Left lobe of liver (tissue), 2 donors: ENCODE results near the gene FSIP1. TPM values are rescaled to one million over a fixed set of nuclear protein-coding genes. Genes with fewer than 3 reads are reported as not detected.

Experiments used
- ATAC-seq: fragments of 200-7000 bp; cut with Tn5 transposase; one replicate; pipeline ENCODE4 v1.9.1; 2020; ENCODE audit warnings: mild to moderate bottlenecking, moderate library complexity
- DNase-seq: peaks from one replicate; pipeline ENCODE4 v3.0.0-alpha.2; 2020; ENCODE audit warnings: low spot score
- total RNA-seq: library from RNA; stranded (reverse); gene quantifications from one replicate; pipeline ENCODE4 v1.2.1, GENCODE V29; 2021
- donor health status: DM: no; HTN: no; CAD: no; lungs with moderate emphysema.
- donor health status: DM: no; HTN: yes; CAD: no.

The FSIP1 gene
- total RNA-seq, 1 donor from 2014 or later: not detected

DNA sequence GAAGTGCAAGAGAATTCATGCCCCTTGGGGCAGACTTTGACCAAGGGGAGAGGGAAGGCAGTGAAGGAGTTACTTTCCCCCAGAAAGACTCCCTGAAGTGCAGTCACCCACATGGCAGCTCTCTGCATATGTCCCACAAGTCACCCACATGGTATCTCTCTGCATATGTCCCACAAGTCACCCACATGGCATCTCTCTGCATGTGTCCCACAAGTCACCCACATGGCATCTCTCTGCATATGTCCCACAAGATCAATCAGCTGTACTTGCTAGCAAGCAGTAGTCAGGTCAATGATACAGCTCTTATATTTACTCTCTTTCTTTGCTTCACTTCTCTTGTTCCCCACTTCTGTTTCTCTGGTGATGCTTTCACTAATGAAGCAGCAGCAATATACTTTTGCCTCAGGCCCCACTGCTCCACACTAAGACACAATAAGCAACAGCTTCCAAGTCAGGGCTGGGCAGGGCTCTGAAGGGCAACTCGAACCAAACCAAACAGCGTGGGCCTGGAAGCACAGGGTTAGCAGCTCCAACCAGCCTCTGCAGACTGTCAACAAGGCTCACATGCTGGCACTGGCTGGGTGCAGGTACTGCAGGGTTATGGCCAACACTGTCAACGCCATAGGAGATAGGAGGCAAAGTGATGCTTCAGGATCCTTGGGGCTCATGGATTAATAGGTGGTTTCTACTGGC lies 155.0 kb downstream of the FSIP1 start:
- ATAC-seq (peak; percentile 28), DNase-seq (no peak)

GRCh38 chr15:39625856-39626255 lies 156.8 kb downstream of the FSIP1 start:
- DNase-seq (no peak), ATAC-seq (no peak)

DNA sequence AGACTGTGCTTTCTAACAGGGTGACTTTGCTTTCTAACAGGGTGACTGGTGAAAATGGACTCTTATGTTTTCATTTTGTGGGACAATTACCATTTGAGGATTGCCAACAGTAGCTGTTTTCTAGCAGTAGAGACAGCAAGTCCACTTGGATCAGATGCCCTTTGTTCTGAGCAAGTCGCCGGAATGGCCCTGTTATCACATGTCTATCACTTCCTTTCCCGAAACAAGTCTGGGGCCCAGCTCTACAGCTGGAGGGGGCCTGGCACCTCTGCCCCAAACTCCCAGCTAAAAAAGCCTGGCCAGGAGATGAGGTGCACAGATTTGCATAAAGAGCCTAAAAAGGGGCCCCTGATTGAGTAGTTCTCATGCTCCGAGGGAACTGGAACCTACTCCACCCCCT lies 157.2 kb downstream of the FSIP1 start:
- ATAC-seq (no peak), DNase-seq (no peak)

- ATAC-seq (peak; percentile 64), DNase-seq (no peak)
Observed at GRCh38 chr15:39624806-39625205, 157.8 kb downstream of the FSIP1 start.

DNA sequence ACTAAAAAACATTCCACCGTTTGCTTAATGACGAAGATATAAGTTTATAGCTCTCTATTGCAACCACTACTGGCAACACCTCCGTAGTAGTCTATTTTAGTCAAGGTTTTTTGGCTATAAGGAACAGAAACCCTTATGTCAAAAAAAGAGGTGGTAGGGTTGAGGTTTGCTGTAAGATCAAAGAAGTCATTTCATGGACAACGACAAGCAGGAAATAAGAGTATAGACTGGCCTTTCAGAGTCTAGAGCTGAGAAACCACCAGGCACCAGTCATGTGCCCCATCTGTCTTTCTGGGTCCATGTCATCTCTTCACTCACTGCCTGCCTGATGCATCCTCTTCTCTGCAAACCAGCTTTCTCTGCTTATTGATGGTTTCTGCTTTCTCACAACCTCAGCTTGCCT lies 159.1 kb downstream of the FSIP1 start:
- DNase-seq: no peak
- no peak for ATAC-seq

- no peak for DNase-seq
- ATAC-seq: no peak
Observed at GRCh38 chr15:39622660-39623516, 159.8 kb downstream of the FSIP1 start.

GRCh38 chr15:39621976-39622375 lies 160.7 kb downstream of the FSIP1 start:
- DNase-seq: no peak
- no peak for ATAC-seq

DNA sequence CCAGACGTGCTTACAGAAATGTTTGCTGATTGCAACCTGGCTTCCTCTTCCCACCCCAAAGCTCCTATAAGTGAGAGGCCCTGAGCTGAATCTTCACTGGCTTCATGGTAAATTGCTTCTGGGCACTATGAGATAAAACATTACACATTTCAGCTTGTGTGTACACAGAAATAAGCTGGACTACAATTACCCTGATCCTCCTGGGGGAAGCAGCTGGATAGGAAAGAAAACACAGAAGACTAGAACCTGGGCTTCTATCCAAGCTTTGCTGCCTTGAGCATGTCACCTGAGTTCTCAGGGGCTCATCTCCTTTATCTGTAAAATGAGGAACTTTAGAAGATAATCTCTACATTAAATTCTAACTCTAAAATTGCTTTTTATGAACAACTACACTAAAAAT lies 161.4 kb downstream of the FSIP1 start:
- no peak for ATAC-seq
- no peak for DNase-seq

DNA sequence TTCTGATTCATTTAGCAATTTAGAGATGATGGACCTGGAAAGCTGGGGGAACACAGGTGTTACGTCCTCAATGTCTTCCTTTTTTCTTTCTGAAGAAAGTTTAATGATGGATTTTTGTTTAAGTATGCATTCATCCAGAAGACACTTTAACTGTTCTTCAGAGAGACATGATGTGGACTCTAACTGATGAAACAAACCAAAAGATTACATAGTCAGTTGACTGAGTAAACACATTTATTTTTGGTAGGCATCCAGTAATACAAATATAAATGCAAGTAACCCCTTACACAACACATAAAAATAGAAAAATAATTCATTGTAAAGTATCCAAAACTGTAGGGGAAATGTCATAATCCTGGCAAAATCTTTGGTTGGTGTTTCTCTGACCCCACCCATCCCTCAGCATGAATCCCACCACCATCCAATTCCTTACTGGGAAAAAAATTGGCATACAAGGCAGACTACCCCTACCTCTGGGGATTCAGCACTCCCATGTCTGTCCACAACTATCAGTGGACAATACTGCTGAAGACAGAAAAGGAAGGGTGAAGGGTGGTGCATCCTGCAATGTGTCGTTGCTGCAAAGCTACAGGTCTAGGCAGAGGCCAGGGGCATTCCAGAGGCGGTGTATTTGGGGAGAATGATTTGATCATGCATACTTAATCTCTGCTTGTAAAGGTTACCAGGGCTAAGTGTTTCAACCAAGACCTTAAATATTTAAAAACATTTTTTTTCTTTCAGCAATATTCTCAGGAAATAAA lies 164.4 kb downstream of the FSIP1 start:
- ATAC-seq (peak; percentile 51), DNase-seq (no peak)

DNA sequence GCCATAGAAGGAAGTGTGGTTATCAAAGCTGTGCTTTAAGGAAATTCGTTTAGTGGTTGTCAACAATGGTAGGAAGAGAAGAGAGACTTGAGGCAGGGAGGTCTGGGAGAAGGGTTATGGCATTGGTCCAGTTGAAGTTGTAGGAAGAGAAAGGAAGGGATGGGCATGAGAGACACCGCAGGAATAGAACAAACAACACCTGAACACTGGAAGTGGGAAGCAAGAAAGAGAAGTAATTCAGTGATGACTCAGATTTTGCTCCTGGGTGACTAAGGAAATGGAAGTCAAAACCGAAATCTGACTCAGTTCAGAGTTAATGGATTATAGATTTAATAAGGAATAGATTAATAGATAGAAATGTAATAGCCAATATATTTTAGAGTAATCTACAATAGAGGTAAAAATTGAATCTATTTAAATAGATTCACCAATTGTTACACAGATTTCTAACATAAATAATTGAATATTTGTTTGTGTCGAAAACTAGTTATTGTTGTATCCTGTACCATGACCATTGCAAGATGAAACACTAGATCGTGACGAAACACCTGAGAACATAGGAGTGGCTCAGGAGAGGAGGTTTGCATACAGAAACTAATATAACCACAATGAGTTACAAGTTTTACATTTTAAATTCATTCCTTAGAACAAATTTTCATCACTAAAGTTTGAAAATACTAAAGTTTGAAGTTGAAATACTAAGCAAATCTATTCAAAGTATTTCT lies 165.7 kb downstream of the FSIP1 start:
- ATAC-seq: no peak
- no peak for DNase-seq

- DNase-seq: no peak
- no peak for ATAC-seq
Observed at GRCh38 chr15:39613861-39614260, 168.8 kb downstream of the FSIP1 start.

- no peak for ATAC-seq
- DNase-seq: no peak
Observed at GRCh38 chr15:39613271-39613670, 169.4 kb downstream of the FSIP1 start.

DNA sequence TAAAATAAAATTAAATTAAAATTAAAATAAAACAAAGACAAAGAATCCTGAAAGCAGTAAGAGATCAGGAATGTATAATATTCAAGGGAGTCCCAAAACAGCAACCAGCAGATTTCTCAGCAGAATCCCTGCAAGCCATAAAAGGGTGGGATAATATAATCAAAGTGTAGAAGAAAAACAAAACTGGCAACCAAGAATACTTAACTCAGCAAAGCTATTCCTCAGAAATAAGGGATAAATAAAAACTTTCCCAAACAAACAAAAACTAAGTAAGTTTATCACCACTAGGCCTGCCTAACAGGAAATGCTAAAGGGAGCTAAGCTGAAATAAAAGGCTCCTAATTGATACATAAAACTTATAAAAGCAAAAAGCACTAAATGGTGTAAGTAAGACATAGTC lies 172.0 kb downstream of the FSIP1 start:
- DNase-seq: no peak
- ATAC-seq: no peak

- DNase-seq (no peak), ATAC-seq (no peak)
Observed at GRCh38 chr15:39609166-39609916, 173.3 kb downstream of the FSIP1 start.

DNA sequence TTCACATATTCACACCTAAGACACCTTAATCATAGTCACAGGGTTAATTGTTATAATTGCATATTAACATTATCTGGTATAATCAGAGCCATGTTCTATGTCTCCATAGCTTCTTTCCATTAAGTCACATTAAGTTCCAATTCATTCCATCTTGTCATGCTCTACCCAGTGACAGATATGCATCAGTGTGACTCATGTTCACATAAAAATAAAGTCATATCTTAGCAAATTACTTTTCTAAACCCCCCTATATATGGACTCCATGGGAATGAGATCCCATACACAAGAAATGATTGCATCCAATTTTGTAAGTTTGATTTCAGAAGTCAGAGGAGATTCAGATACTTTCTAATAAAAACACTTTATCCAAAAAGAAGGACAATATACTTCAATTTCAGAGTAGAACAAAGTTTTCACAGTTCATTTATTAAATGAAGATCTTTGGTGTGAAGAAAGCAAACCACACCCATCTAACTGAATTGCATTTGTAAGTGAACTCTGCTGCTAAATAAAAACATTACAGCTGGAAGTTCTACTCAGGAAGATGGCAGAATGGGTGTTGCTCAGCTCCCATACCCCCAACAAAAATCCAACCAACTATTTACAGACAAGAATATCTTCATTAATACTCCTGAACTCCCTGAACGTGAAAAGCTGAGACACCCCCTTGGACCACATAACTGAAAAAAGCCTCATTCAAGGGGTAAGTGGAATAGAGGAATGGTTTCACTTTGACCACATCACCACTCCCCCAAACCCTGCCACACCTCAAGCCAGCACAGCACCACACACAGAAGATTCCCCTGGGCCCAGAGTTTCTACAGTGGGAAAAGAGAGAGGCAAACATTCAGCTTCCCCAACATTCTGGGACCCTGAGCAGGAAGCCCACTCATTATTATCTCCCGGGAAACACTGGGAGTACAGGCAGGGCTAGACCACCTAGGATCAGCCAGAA lies 174.2 kb downstream of the FSIP1 start:
- ATAC-seq (no peak), DNase-seq (no peak)

DNA sequence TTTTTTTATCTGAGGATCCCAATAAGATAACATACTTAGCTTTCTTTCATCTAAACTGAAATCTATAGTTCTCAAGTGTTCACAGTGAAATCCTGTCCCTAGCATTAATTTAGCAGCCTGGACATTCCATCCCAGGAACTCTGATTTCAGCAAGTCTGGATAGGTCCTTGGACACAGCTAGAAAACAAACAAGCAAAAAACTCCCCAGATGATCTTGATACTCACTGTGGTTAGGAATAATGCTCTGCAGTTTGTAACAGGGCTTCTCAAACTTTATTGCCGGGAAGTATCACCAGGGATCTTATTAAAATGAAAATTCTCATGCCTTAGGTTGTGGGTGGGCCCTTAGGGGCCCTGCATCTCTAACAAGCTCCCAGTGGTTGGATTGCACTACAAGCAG lies 177.5 kb downstream of the FSIP1 start:
- ATAC-seq: no peak
- DNase-seq: no peak

- DNase-seq (no peak), ATAC-seq (no peak)
Observed at GRCh38 chr15:39602143-39602542, 180.5 kb downstream of the FSIP1 start.

GRCh38 chr15:39599871-39600270 lies 182.8 kb downstream of the FSIP1 start:
- DNase-seq (no peak), ATAC-seq (no peak)
